ENCODE results near the gene SORCS3.

DNA sequence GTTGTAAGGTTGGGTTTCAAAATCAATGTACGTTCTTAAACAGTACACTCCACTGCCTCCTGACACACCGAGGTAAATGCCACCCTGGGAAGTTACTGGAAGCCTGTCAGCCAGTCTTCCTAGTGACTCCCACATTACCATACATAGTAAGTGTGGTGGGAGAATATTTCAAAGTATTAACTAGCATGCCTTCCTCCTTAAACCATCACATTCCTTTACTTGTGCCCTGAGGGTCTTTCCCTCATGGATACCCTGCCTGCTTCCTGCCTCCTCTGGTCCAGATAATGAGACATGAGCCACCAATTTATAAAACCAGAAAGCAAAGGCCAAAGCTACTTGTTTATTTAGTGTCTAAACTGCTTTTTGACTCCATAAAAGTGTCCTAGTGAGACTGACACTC is 23.3 kb upstream of the SORCS3 start:
- TF ChIP-seq, protein P1, sequence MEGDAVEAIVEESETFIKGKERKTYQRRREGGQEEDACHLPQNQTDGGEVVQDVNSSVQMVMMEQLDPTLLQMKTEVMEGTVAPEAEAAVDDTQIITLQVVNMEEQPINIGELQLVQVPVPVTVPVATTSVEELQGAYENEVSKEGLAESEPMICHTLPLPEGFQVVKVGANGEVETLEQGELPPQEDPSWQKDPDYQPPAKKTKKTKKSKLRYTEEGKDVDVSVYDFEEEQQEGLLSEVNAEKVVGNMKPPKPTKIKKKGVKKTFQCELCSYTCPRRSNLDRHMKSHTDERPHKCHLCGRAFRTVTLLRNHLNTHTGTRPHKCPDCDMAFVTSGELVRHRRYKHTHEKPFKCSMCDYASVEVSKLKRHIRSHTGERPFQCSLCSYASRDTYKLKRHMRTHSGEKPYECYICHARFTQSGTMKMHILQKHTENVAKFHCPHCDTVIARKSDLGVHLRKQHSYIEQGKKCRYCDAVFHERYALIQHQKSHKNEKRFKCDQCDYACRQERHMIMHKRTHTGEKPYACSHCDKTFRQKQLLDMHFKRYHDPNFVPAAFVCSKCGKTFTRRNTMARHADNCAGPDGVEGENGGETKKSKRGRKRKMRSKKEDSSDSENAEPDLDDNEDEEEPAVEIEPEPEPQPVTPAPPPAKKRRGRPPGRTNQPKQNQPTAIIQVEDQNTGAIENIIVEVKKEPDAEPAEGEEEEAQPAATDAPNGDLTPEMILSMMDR (IDR thresholded peaks at IDR 0.05) = no peak
- TF ChIP-seq, protein P2, sequence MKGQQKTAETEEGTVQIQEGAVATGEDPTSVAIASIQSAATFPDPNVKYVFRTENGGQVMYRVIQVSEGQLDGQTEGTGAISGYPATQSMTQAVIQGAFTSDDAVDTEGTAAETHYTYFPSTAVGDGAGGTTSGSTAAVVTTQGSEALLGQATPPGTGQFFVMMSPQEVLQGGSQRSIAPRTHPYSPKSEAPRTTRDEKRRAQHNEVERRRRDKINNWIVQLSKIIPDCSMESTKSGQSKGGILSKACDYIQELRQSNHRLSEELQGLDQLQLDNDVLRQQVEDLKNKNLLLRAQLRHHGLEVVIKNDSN (CRISPR knock-in tag; IDR thresholded peaks at IDR 0.05) = no peak
- no peak for TF ChIP-seq NR2C2 (CRISPR knock-in tag; IDR thresholded peaks at IDR 0.05)
- TF ChIP-seq FOXK1 (CRISPR knock-in tag; IDR thresholded peaks at IDR 0.05) = no peak
- no peak for TF ChIP-seq NR1H2 (CRISPR knock-in tag; IDR thresholded peaks at IDR 0.05)
- TF ChIP-seq, protein P3, sequence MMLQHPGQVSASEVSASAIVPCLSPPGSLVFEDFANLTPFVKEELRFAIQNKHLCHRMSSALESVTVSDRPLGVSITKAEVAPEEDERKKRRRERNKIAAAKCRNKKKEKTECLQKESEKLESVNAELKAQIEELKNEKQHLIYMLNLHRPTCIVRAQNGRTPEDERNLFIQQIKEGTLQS (CRISPR knock-in tag; conservative IDR thresholded peaks at IDR 0.05) = no peak
- no peak for TF ChIP-seq CREB1 (CRISPR knock-in tag; IDR thresholded peaks at IDR 0.05)
- no peak for TF ChIP-seq JAZF1 (CRISPR knock-in tag; IDR thresholded peaks at IDR 0.05)
- TF ChIP-seq, protein P4, sequence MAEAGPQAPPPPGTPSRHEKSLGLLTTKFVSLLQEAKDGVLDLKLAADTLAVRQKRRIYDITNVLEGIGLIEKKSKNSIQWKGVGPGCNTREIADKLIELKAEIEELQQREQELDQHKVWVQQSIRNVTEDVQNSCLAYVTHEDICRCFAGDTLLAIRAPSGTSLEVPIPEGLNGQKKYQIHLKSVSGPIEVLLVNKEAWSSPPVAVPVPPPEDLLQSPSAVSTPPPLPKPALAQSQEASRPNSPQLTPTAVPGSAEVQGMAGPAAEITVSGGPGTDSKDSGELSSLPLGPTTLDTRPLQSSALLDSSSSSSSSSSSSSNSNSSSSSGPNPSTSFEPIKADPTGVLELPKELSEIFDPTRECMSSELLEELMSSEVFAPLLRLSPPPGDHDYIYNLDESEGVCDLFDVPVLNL (CRISPR knock-in tag; IDR thresholded peaks at IDR 0.05; ENCODE audit: borderline replicate concordance, low read depth) = no peak
- TF ChIP-seq, protein P5, sequence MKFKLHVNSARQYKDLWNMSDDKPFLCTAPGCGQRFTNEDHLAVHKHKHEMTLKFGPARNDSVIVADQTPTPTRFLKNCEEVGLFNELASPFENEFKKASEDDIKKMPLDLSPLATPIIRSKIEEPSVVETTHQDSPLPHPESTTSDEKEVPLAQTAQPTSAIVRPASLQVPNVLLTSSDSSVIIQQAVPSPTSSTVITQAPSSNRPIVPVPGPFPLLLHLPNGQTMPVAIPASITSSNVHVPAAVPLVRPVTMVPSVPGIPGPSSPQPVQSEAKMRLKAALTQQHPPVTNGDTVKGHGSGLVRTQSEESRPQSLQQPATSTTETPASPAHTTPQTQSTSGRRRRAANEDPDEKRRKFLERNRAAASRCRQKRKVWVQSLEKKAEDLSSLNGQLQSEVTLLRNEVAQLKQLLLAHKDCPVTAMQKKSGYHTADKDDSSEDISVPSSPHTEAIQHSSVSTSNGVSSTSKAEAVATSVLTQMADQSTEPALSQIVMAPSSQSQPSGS (CRISPR knock-in tag; IDR thresholded peaks at IDR 0.05; ENCODE audit: borderline replicate concordance, low read depth) = no peak
- TF ChIP-seq, protein P6, sequence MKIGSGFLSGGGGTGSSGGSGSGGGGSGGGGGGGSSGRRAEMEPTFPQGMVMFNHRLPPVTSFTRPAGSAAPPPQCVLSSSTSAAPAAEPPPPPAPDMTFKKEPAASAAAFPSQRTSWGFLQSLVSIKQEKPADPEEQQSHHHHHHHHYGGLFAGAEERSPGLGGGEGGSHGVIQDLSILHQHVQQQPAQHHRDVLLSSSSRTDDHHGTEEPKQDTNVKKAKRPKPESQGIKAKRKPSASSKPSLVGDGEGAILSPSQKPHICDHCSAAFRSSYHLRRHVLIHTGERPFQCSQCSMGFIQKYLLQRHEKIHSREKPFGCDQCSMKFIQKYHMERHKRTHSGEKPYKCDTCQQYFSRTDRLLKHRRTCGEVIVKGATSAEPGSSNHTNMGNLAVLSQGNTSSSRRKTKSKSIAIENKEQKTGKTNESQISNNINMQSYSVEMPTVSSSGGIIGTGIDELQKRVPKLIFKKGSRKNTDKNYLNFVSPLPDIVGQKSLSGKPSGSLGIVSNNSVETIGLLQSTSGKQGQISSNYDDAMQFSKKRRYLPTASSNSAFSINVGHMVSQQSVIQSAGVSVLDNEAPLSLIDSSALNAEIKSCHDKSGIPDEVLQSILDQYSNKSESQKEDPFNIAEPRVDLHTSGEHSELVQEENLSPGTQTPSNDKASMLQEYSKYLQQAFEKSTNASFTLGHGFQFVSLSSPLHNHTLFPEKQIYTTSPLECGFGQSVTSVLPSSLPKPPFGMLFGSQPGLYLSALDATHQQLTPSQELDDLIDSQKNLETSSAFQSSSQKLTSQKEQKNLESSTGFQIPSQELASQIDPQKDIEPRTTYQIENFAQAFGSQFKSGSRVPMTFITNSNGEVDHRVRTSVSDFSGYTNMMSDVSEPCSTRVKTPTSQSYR (CRISPR knock-in tag; IDR thresholded peaks at IDR 0.05) = no peak

Measured in WTC11 (cell line).